ENCODE results near the gene APOBEC3G.
"Not testable (repeated sequence)": the region's sequence is repeated elsewhere in the genome, so short reads cannot be mapped to it uniquely, and the experiment has no call there.

The APOBEC3G gene

GRCh38 chr22:39077026-39077840 is at the start of gene APOBEC3G:
Gene APOBEC3G (plus strand): TSS chr22:39077275. CDS start chr22:39077362, 87 bp downstream.
- peak in 1 of 3 donors; percentile 25 for DNase-seq (ENCODE audit: low read depth in 2 of 3, low spot score in 1 of 3)

- no peak for DNase-seq (ENCODE audit: low read depth in 2 of 3, low spot score in 1 of 3)
These were observed 49.4 kb upstream of the APOBEC3G start for GRCh38 chr22:39027717-39028116.

DNA sequence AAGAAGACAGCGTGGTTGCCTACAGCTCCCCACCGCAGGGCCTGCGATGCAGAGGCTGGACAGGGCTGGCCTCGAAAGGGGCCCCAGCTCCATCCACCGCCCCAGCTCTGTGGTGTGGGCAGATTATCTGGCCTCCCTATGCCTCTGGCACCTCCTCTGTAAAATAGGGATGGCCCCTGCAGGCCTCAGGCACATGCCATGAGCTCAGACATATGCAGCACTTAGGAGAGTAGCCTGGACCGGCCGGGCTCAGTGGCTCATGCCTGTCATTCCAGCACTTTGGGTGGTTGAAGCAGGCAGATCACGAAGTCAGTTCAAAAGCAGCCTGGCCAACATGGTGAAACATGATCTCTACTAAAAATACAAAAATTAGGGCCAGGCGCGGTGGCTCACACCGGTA is 48.8 kb upstream of the APOBEC3G start:
- no peak for DNase-seq (ENCODE audit: low read depth in 2 of 3, low spot score in 1 of 3)

DNA sequence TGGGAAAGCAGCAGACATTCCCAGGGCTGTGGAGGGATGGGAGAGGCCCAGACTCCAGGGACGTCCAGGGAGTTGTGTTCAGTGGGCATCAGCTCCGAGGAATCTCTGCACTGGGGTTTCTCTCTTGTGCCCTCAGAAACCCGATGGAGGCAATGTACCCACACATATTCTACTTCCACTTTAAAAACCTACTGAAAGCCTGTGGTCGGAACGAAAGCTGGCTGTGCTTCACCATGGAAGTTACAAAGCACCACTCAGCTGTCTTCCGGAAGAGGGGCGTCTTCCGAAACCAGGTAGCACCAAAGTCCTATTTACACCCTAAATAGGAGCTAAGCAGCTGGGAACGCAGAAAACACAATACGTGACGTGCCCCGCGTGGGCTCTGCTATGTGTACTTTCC is 47.8 kb upstream of the APOBEC3G start:
- no peak for DNase-seq (ENCODE audit: low read depth in 2 of 3, low spot score in 1 of 3)

DNA sequence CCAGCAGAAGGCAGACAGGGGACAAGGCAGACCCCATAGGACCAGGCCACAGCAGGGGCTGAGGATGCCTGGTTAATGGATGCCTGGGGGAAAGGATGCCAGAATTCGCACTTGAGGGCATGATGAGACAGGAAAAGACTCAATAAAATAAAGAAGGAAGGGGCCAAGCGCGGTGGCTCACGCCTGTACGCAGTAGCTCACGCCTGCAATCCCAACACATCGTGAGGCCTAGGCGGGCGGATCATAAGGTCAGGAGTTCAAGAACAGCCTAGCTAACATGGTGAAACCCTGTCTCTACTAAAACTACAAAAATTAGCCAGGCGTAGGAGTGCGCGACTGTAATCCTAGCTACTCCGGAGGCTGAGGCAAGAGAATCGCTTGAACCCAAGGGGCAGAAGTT is 46.4 kb upstream of the APOBEC3G start:
- DNase-seq (ENCODE audit: low read depth in 2 of 3, low spot score in 1 of 3) = no peak

GRCh38 chr22:39031434-39032295 is 45.4 kb upstream of the APOBEC3G start:
- not testable (repeated sequence) for DNase-seq (ENCODE audit: low read depth in 2 of 3, low spot score in 1 of 3)

DNA sequence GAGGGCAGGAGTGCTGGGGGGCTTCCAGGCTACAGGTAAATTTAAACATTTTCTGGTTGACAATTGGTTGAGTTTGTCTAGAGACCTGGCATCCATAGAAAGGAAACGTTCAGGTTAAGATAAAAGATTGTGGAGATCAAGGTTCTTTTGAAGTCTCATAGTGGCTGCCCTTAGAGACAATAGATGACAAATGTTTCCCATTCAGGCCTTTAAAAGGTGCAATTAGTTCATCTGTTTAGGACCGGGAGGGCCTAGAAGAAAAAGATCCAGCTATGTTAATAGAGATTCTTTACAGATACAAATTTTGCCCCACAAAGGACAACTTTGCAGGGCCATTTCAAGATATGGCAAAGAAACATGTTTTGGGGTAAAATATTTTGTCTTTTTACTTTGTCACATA is 40.0 kb upstream of the APOBEC3G start:
- not testable (repeated sequence) for DNase-seq (ENCODE audit: low read depth in 2 of 3, low spot score in 1 of 3)

GRCh38 chr22:39039306-39040126 is 37.6 kb upstream of the APOBEC3G start:
- no peak for DNase-seq (ENCODE audit: low read depth in 2 of 3, low spot score in 1 of 3)

GRCh38 chr22:39040155-39040537 is 36.9 kb upstream of the APOBEC3G start:
- DNase-seq (ENCODE audit: low read depth in 2 of 3, low spot score in 1 of 3) = not testable (repeated sequence)

DNA sequence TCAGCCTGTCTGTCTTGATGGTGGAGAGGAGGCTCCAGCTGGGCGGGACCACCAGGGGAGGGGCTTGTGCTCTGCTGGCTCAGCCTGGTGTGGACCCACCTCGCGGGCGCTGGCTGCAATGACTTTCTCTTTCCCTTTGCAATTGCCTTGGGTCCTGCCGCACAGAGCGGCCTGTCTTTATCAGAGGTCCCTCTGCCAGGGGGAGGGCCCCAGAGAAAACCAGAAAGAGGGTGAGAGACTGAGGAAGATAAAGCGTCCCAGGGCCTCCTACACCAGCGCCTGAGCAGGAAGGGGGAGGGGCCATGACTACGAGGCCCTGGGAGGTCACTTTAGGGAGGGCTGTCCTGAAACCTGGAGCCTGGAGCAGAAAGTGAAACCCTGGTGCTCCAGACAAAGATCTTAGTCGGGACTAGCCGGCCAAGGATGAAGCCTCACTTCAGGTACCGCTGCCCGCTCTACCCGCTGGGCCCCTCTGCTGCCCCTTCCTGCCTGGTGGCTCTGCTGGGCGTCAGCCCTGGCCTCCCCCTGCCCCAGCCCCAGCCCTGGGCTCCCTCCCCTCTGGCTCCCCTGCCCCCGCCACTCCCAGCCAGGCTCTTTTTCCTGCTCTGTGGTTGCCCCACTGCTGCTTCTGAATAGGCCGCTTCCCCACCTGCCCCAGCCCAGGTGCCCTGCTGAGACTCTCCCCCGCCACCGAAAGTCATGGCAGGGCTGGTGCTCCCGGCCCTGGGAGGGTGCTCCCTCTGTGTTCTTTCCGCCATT is 36.4 kb upstream of the APOBEC3G start, which contains the start of gene APOBEC3F:
TSS of gene APOBEC3F (plus strand) at position 327 of the 759 bp plus-strand sequence. CDS start at position 424, 97 bp downstream.
- peak in 2 of 3 donors; percentile 41 to 47 for DNase-seq (ENCODE audit: low read depth in 2 of 3, low spot score in 1 of 3)

DNA sequence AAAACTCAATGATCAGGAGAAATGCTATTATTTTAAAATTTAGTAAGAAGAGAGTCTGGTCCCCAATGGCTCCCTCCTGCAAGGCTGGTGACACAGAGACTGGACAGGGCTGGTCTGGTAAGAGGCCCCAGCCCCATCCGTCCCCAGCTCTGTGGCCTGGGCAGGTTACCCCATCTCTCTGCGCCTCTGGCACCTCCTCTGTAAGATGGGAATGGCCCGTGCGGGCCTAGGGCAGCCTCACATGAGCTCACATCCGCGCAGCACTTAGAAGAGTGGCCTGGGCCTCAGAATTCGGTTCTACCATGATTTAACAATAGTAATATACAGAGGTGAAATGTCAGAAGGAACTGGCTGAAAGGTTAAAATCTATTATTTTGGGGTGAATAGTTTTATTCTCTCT is 35.2 kb upstream of the APOBEC3G start:
- DNase-seq (ENCODE audit: low read depth in 2 of 3, low spot score in 1 of 3) = no peak

DNA sequence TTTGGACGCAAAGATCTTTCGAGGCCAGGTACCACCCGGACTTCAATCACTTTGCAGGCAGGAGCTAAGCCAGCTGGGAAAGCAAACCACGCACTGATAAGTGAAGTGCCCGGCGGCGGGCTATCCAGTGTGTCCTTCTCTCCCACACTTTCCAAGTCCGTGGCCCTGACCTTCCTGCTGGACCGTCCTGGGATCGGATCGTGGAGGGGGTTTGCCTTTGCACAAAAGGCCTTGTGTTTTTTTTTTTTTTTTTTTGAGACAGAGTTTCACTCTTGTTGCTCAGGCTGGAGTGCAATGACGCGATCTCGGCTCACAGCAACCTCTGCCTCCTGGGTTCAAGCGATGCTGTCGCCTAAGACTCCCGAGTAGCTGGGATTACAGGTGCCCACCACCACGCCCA is 34.0 kb upstream of the APOBEC3G start:
- not testable (repeated sequence) for DNase-seq (ENCODE audit: low read depth in 2 of 3, low spot score in 1 of 3)

- DNase-seq (ENCODE audit: low read depth in 2 of 3, low spot score in 1 of 3) = not testable (repeated sequence)
These were observed 31.9 kb upstream of the APOBEC3G start for GRCh38 chr22:39045136-39045535.

DNA sequence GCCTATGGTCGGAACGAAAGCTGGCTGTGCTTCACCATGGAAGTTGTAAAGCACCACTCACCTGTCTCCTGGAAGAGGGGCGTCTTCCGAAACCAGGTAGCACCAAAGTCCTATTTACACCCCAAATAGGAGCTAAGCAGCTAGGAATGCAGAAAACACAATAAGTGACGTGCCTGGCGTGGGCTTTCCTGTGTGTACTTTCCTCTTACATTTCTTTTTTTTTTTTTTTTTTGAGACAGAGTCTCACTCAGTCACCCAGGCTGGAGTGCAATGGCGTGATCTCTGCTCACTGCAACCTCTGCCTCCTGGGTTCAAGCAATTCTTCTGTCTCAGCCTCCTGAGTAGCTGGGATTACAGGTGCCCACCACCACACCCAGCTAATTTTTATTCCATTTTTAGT is 27.6 kb upstream of the APOBEC3G start:
- DNase-seq (ENCODE audit: low read depth in 2 of 3, low spot score in 1 of 3) = not testable (repeated sequence)

DNA sequence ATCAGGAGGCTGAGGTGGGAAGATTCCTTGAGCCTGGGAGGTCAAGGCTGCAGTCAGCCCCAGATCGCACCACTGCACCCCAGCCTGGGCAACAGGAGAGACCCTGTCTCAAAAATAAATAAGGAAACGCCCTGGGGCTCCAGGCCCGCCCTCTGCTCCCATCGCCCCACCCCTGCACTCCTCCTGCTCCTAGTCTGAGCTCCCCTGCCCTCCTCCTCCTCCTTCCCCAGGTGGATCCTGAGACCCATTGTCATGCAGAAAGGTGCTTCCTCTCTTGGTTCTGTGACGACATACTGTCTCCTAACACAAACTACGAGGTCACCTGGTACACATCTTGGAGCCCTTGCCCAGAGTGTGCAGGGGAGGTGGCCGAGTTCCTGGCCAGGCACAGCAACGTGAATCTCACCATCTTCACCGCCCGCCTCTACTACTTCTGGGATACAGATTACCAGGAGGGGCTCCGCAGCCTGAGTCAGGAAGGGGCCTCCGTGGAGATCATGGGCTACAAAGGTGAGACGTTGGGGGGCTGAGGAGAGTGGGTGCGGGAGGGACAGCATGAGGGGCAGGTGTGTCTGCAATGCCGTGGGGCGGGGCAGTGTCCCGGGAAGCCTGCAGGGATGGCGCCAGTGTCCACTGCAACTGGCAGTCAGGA is 25.1 kb upstream of the APOBEC3G start:
- not testable (repeated sequence) for DNase-seq (ENCODE audit: low read depth in 2 of 3, low spot score in 1 of 3)

DNA sequence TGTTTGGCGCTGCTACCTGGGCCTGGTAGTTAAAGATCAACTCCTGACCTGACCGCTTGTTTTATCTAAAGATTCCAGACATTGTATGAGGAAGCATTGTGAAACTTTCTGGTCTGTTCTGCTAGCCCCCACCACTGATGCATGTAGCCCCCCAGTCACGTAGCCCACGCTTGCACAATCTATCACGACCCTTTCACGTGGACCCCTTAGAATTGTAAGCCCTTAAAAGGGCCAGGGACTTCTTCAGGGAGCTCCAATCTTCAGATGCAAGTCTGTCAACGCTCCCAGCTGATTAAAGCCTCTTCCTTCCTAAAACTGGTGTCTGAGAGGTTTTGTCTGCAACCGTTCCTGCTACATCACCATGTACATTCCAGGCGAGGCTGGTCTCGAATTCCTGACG is 21.4 kb upstream of the APOBEC3G start:
- no peak for DNase-seq (ENCODE audit: low read depth in 2 of 3, low spot score in 1 of 3)

DNA sequence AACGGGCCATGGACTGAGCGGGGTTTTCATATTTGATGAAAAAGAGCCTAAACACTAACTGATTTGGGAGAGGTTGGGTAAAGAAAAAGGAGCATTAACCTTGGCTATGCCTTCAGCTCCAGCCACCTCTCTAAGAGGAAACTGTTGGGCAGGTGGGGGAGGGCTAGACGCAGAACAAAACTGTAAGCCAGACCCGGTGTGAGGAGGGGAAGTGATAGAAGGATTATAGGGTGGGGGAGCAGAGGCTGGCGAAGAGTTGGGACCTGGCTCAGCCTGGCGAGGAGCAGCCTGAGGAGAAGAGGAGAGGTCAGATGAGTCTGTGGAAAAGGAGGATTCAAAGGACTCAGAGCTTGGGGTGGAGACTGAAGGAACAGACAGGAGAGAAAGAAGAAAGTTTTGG is 15.8 kb upstream of the APOBEC3G start:
- not testable (repeated sequence) for DNase-seq (ENCODE audit: low read depth in 2 of 3, low spot score in 1 of 3)

DNA sequence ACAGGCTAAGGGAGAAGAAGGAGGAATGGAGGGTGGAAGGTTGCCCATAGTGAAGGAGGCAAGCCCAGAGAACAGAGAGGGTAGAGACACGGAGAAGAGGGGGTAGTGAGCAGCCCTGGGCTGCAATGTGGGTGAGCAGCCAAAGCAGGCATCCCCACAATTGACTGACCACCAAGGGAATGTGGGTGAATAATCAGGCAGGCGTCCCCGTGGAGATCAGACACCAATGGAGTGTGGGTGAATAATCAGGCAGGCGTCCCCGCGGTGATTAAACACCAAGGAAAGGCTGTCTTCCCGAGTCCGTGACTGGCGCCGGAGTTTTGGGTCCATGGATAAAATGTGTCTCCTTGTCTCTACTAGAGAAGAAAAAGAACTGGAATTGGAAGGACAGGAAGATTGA is 15.1 kb upstream of the APOBEC3G start:
- not testable (repeated sequence) for DNase-seq (ENCODE audit: low read depth in 2 of 3, low spot score in 1 of 3)

- DNase-seq (ENCODE audit: low read depth in 2 of 3, low spot score in 1 of 3) = not testable (repeated sequence)
These were observed 13.2 kb upstream of the APOBEC3G start for GRCh38 chr22:39063904-39064303.
